Testis (tissue), 2 donors: ENCODE results near the gene NIT1.

Experiments
- POLR2A ChIP-seq: fragments of 450-650 bp; IDR thresholded peaks from one replicate; pipeline ENCODE4 v1.6.1; 2017; ENCODE audit warnings: antibody characterized with exemption, mild to moderate bottlenecking, moderate library complexity
- TF ChIP-seq, protein P1 (sequence below), 3 experiments: fragments of 450-650 bp in 2 of 3; fragments of 200-600 bp in 1 of 3; sonication (generic) in 1 of 3; IDR thresholded peaks; one replicate each; pipeline ENCODE4 v1.5.1; 2016 to 2019; ENCODE audit warnings: antibody characterized with exemption in 3 of 3, mild to moderate bottlenecking in 2 of 3, moderate library complexity in 1 of 3

DNA sequence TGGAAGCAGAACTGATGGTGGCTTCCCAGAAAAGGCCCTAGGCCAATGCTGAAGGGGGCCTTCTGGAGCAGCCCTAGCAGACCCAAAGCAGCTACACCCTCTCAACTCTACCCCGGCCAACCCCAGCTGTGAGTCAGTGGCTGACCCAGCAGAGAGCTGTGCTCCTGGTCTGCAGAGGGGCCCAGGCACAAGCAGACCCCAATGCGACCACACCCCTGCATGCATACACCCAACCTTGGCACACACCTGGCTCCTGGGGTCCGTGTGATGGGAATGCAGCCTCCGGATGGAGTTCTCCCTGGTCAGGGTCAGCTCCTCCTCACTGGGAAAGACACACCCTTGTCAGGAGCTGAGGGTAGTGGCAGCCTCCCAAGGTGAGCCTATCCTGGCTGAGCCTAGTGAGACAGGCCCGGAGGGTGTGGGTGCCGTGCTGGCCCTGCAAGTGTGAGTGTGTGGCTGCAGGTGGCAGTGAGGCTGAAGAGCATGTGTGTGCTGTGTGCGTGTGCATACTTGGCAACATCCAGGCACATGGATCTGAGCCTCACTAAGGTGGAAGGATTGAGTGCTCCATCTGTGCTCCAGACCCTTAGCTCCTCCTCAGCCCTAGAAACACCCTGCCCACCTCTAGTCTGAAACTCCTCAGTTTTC, 44.3 kb upstream of the NIT1 start:
- TF ChIP-seq, protein P1, sequence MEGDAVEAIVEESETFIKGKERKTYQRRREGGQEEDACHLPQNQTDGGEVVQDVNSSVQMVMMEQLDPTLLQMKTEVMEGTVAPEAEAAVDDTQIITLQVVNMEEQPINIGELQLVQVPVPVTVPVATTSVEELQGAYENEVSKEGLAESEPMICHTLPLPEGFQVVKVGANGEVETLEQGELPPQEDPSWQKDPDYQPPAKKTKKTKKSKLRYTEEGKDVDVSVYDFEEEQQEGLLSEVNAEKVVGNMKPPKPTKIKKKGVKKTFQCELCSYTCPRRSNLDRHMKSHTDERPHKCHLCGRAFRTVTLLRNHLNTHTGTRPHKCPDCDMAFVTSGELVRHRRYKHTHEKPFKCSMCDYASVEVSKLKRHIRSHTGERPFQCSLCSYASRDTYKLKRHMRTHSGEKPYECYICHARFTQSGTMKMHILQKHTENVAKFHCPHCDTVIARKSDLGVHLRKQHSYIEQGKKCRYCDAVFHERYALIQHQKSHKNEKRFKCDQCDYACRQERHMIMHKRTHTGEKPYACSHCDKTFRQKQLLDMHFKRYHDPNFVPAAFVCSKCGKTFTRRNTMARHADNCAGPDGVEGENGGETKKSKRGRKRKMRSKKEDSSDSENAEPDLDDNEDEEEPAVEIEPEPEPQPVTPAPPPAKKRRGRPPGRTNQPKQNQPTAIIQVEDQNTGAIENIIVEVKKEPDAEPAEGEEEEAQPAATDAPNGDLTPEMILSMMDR (IDR thresholded peaks at IDR 0.05): no peak
- TF ChIP-seq POLR2A: no peak
